WTC11 (cell line): ENCODE data around the gene ITGA2B. TPM values are rescaled to one million over a fixed set of nuclear protein-coding genes. Genes with fewer than 3 reads are reported as not detected.

Experiments used
- ATAC-seq: fragments of 200-7000 bp; cut with Tn5 transposase; 2 replicates; pipeline ENCODE4 v1.10.0; 2021; ENCODE audit warnings: mild to moderate bottlenecking, moderate library complexity
- CTCF ChIA-PET: fragments of 300-600 bp; sonication (Branson Sonifier 250); formaldehyde crosslinking; loops from one replicate; lab custom pipeline; 2021; ENCODE audit warnings: antibody characterized with exemption; lab: Charles Lee
- POLR2A ChIA-PET: fragments of 350-600 bp; sonication (Branson Sonifier 250); formaldehyde crosslinking; loops from one replicate; lab custom pipeline; 2021; ENCODE audit warnings: antibody characterized with exemption; lab: Charles Lee
- DNase-seq: peaks from one replicate; pipeline ENCODE4 v3.0.0; 2021; ENCODE audit warnings: low spot score
- H3K27ac Mint-ChIP-seq: 2 replicates; pipeline ENCODE4 v1.8.0; 2021; ENCODE audit warnings: mixed read lengths
- H3K27me3 Mint-ChIP-seq: 2 replicates; pipeline ENCODE4 v1.8.0; 2021; ENCODE audit warnings: low read depth, mild to moderate bottlenecking, moderate library complexity, mixed read lengths
- H3K36me3 Mint-ChIP-seq: 2 replicates; pipeline ENCODE4 v1.8.0; 2021; ENCODE audit warnings: mixed read lengths
- H3K4me1 Mint-ChIP-seq: 2 replicates; pipeline ENCODE4 v1.8.0; 2022; ENCODE audit warnings: mixed read lengths
- H3K4me3 Mint-ChIP-seq: 2 replicates; pipeline ENCODE4 v1.8.0; 2021; ENCODE audit warnings: mild to moderate bottlenecking, moderate library complexity, mixed read lengths
- H3K9me3 Mint-ChIP-seq: 2 replicates; pipeline ENCODE4 v1.8.0; 2021; ENCODE audit warnings: mixed read lengths
- ATF1 ChIP-seq: sonication (generic); formaldehyde crosslinking; IDR thresholded peaks from 2 replicates; pipeline ENCODE4 v1.8.1; 2023; ENCODE audit warnings: mild to moderate bottlenecking, moderate library complexity, missing genetic modification reagents
- EMX1 ChIP-seq: fragments of 250-450 bp; sonication (Bioruptor Pico); IDR thresholded peaks from 2 replicates; pipeline ENCODE4 v1.8.0; 2021; ENCODE audit warnings: mild to moderate bottlenecking
- FOXJ3 ChIP-seq: sonication (generic); formaldehyde crosslinking; IDR thresholded peaks from 2 replicates; pipeline ENCODE4 v1.9.0; 2021; ENCODE audit warnings: missing genetic modification reagents, mild to moderate bottlenecking, borderline replicate concordance
- GRHL2 ChIP-seq: fragments of 250-450 bp; sonication (Bioruptor Pico); IDR thresholded peaks from 2 replicates; pipeline ENCODE4 v1.8.0; 2022; ENCODE audit warnings: mild to moderate bottlenecking, moderate library complexity; ENCODE audit not compliant: insufficient replicate concordance, severe bottlenecking
- HMGA2 ChIP-seq: fragments of 250-450 bp; sonication (Bioruptor Pico); IDR thresholded peaks from 2 replicates; pipeline ENCODE4 v1.4.0; 2021; ENCODE audit warnings: mild to moderate bottlenecking, moderate library complexity
- JAZF1 ChIP-seq: fragments of 250-450 bp; sonication (Bioruptor Pico); IDR thresholded peaks from 2 replicates; pipeline ENCODE4 v1.9.0; 2021; ENCODE audit warnings: moderate library complexity, mild to moderate bottlenecking, inconsistent platforms
- MYBL2 ChIP-seq: sonication (generic); formaldehyde crosslinking; IDR thresholded peaks from 2 replicates; pipeline ENCODE4 v1.8.1; 2023; ENCODE audit warnings: mild to moderate bottlenecking, moderate library complexity, missing genetic modification reagents
- NR2C2 ChIP-seq: sonication (generic); formaldehyde crosslinking; IDR thresholded peaks from 2 replicates; pipeline ENCODE4 v1.8.0; 2022; ENCODE audit warnings: mild to moderate bottlenecking, missing genetic modification reagents
- RORB ChIP-seq: fragments of 250-450 bp; sonication (Bioruptor Pico); IDR thresholded peaks from 2 replicates; pipeline ENCODE4 v1.9.0; 2021; ENCODE audit warnings: mild to moderate bottlenecking
- SOX15 ChIP-seq: fragments of 250-450 bp; sonication (Bioruptor Pico); IDR thresholded peaks from 2 replicates; pipeline ENCODE4 v1.9.0; 2021; ENCODE audit warnings: mild to moderate bottlenecking
- TEAD4 ChIP-seq: sonication (generic); formaldehyde crosslinking; IDR thresholded peaks from 2 replicates; pipeline ENCODE4 v1.8.0; 2022; ENCODE audit warnings: mild to moderate bottlenecking, missing genetic modification reagents
- ZNF121 ChIP-seq: sonication (generic); formaldehyde crosslinking; IDR thresholded peaks from 2 replicates; pipeline ENCODE4 v1.8.0; 2023; ENCODE audit warnings: missing genetic modification reagents
- ZNF138 ChIP-seq: sonication (generic); formaldehyde crosslinking; conservative IDR thresholded peaks from 2 replicates; pipeline ENCODE4 v1.8.1; 2022; ENCODE audit warnings: mild to moderate bottlenecking, moderate library complexity, missing genetic modification reagents
- ZNF219 ChIP-seq: sonication (generic); formaldehyde crosslinking; IDR thresholded peaks from 2 replicates; pipeline ENCODE4 v1.8.0; 2023; ENCODE audit warnings: missing genetic modification reagents, mild to moderate bottlenecking, borderline replicate concordance
- ZNF232 ChIP-seq: sonication (generic); formaldehyde crosslinking; IDR thresholded peaks from 2 replicates; pipeline ENCODE4 v1.8.0; 2022; ENCODE audit warnings: mild to moderate bottlenecking, missing genetic modification reagents
- ZNF263 ChIP-seq: sonication (generic); formaldehyde crosslinking; IDR thresholded peaks from 2 replicates; pipeline ENCODE4 v1.8.1; 2022; ENCODE audit warnings: low read depth, mild to moderate bottlenecking, moderate library complexity, missing genetic modification reagents
- ZNF416 ChIP-seq: fragments of 250-450 bp; sonication (Bioruptor Pico); IDR thresholded peaks from 2 replicates; pipeline ENCODE4 v1.9.0; 2021; ENCODE audit warnings: mild to moderate bottlenecking, inconsistent platforms
- ZNF671 ChIP-seq: fragments of 250-450 bp; sonication (Bioruptor Pico); IDR thresholded peaks from 2 replicates; pipeline ENCODE4 v1.8.0; 2021; ENCODE audit warnings: mild to moderate bottlenecking
- total RNA-seq: library from RNA; stranded (reverse); gene quantifications from 3 replicates; pipeline ENCODE4 v1.2.3, GENCODE V29; 2021
- TF ChIP-seq, protein P1 (sequence below): sonication (generic); formaldehyde crosslinking; IDR thresholded peaks from 2 replicates; pipeline ENCODE4 v1.8.1; 2023; ENCODE audit warnings: mild to moderate bottlenecking, missing genetic modification reagents, moderate library complexity
- TF ChIP-seq, protein P2 (sequence below): sonication (generic); formaldehyde crosslinking; IDR thresholded peaks from 2 replicates; pipeline ENCODE4 v1.8.0; 2022; ENCODE audit warnings: mild to moderate bottlenecking, missing genetic modification reagents
- TF ChIP-seq, protein P3 (sequence below): fragments of 250-450 bp; sonication (Bioruptor Pico); IDR thresholded peaks from 2 replicates; pipeline ENCODE4 v2.1.2; 2022; ENCODE audit warnings: mild to moderate bottlenecking, moderate library complexity
- TF ChIP-seq, protein P4 (sequence below): sonication (generic); formaldehyde crosslinking; IDR thresholded peaks from 2 replicates; pipeline ENCODE4 v1.8.0; 2023; ENCODE audit warnings: missing genetic modification reagents

Gene ITGA2B
- total RNA-seq, 1 experiment from 2014 or later: 21.5 TPM

DNA sequence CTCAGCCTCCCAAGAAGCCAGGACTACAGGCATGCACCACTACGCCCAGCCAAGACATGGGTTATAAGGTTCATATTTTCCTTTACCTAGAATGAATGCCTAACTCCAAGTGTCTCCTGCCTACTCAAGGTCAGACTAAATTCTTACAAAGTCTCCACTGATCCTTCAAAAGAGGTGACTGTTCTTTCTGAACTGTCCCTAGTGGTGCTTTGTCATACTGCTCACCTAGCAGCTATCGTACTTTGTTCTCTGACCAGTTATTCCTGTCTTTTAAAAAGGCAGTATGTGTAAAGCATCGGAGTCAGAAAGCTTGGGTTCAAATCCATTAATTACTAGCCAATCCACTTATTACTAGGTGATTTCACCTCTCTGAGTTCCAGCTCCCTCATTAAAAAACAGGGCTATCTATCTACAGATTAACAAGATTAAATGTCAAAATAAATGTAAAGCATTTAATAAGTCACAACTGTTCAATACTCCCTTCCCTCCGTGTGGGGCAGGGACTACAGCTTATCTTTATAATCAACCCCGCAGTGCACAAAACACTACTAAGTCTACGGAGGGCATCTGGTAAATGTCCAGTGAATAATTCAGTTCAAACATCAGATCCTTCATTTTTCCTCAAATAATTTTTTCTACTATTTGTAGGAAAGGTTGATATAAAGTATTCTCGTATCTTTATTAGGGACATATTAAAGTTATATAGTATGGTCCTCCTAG, 20.0 kb upstream of the ITGA2B start (continued):
- TF ChIP-seq, protein P1, sequence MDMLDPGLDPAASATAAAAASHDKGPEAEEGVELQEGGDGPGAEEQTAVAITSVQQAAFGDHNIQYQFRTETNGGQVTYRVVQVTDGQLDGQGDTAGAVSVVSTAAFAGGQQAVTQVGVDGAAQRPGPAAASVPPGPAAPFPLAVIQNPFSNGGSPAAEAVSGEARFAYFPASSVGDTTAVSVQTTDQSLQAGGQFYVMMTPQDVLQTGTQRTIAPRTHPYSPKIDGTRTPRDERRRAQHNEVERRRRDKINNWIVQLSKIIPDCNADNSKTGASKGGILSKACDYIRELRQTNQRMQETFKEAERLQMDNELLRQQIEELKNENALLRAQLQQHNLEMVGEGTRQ (CRISPR knock-in tag): no peak
- TF ChIP-seq EMX1 (no peak), HMGA2 (CRISPR knock-in tag) (no peak)
- TF ChIP-seq, all 79 proteins: peak for 0

DNA sequence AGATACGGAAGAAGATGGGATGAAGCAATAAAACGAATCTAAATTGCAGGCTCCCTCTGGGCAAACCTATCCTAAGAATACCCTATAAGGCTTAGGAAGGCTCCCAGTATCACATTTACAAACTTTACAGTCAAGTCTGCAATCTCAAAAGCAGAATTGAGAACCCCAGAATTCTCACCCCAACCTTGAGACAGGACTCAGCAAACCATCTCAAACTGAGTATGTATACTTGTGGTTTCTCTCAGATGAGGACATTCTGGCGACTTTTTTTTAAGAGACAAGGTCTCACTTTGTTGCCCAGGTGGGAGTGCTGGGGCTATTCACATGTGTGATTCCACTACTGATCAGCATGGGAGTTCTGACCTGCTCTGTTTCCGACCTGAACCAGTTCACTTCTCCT, 19.3 kb upstream of the ITGA2B start:
- no peak for TF ChIP-seq ATF1 (CRISPR knock-in tag)
- TF ChIP-seq FOXJ3 (CRISPR knock-in tag): no peak
- no peak for TF ChIP-seq ZNF232
- no peak for TF ChIP-seq HMGA2 (CRISPR knock-in tag)
- TF ChIP-seq MYBL2: no peak
- TF ChIP-seq SOX15 (CRISPR knock-in tag): no peak
- TF ChIP-seq ZNF138 (CRISPR knock-in tag): no peak
- TF ChIP-seq, protein P2, sequence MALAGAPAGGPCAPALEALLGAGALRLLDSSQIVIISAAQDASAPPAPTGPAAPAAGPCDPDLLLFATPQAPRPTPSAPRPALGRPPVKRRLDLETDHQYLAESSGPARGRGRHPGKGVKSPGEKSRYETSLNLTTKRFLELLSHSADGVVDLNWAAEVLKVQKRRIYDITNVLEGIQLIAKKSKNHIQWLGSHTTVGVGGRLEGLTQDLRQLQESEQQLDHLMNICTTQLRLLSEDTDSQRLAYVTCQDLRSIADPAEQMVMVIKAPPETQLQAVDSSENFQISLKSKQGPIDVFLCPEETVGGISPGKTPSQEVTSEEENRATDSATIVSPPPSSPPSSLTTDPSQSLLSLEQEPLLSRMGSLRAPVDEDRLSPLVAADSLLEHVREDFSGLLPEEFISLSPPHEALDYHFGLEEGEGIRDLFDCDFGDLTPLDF (CRISPR knock-in tag): no peak
- no peak for TF ChIP-seq ZNF219 (CRISPR knock-in tag)
- TF ChIP-seq, protein P3, sequence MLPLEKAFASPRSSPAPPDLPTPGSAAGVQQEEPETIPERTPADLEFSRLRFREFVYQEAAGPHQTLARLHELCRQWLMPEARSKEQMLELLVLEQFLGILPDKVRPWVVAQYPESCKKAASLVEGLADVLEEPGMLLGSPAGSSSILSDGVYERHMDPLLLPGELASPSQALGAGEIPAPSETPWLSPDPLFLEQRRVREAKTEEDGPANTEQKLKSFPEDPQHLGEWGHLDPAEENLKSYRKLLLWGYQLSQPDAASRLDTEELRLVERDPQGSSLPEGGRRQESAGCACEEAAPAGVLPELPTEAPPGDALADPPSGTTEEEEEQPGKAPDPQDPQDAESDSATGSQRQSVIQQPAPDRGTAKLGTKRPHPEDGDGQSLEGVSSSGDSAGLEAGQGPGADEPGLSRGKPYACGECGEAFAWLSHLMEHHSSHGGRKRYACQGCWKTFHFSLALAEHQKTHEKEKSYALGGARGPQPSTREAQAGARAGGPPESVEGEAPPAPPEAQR (CRISPR knock-in tag): no peak
- TF ChIP-seq, protein P4, sequence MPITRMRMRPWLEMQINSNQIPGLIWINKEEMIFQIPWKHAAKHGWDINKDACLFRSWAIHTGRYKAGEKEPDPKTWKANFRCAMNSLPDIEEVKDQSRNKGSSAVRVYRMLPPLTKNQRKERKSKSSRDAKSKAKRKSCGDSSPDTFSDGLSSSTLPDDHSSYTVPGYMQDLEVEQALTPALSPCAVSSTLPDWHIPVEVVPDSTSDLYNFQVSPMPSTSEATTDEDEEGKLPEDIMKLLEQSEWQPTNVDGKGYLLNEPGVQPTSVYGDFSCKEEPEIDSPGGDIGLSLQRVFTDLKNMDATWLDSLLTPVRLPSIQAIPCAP: no peak
- TF ChIP-seq NR2C2 (CRISPR knock-in tag): no peak
- no peak for TF ChIP-seq ZNF263 (CRISPR knock-in tag)
- TF ChIP-seq GRHL2: no peak
- TF ChIP-seq JAZF1 (CRISPR knock-in tag): no peak
- TF ChIP-seq, protein P1 (CRISPR knock-in tag): no peak
- no peaks in the 10 kb centered on the region for H3K27me3 Mint-ChIP-seq
- peaks cover 9% of the 10 kb centered on the region for H3K36me3 Mint-ChIP-seq
- H3K4me1 Mint-ChIP-seq: no peaks in the 10 kb centered on the region
- H3K9me3 Mint-ChIP-seq: no peaks in the 10 kb centered on the region
- CTCF ChIA-PET: interaction anchor here (0.6 to 1.2 kb wide), 2 partner anchors 22 to 114 kb away, joined by 4 to 7 read pairs; no protein-coding TSS in a partner anchor
- POLR2A ChIA-PET: no interaction called here
- no peak overlapping the region for H3K27ac Mint-ChIP-seq
- ATAC-seq (no peak), DNase-seq (no peak)
- H3K4me3 Mint-ChIP-seq: no peak overlapping the region

DNA sequence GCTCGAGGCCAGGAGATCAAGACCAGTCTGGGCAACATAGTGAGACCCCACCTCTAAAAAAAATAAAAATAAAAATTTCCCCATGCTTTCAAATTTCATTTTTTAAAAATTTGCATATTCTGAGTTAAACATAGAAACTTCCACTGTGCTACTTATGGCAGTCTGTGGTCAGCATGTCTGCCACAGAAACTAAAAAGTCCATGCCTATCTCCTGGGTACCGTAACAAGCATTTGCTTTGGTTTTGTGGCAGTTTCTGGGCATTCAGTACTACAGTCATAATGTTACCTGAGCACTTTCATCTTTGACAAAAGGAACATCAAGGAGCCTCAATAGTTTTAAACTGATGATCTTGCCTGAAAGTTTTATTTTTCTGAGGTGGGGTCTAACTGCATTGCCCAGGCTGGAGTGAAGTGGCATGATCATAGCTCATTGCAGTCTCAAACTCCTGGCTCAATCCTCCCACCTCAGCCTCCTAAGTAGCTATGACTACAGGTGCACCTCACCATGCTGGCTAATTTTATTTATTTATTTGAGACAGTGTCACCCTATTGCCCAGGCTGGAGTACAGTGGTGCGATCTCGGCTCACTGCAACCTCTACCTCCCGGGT, 13.2 kb upstream of the ITGA2B start:
- TF ChIP-seq TEAD4 (CRISPR knock-in tag) (no peak), RORB (CRISPR knock-in tag) (no peak), EMX1 (no peak), ZNF416 (CRISPR knock-in tag) (no peak), ZNF671 (CRISPR knock-in tag) (no peak), ZNF121 (CRISPR knock-in tag) (peak; percentile 72)
- ATAC-seq (no peak), DNase-seq (no peak)
- ChIA-PET POLR2A (no interaction called here), CTCF (interaction anchor here (0.7 to 5.0 kb wide), 3 partner anchors 27 to 163 kb away, joined by 3 to 31 read pairs (median 3); no protein-coding TSS in a partner anchor)
- Mint-ChIP-seq H3K27ac (no peak overlapping the region), H3K4me1 (no peaks in the 10 kb centered on the region), H3K9me3 (no peaks in the 10 kb centered on the region), H3K36me3 (peaks cover 41% of the 10 kb centered on the region), H3K4me3 (no peak overlapping the region), H3K27me3 (no peaks in the 10 kb centered on the region; the same call in 1 of the 2 replicates)
